Stimulated activated CD8-positive, alpha-beta memory T cell treated with anti-CD3 and anti-CD28 coated beads, Interleukin-4, amount 100 ng/mL, for 4 hours (primary cell): ENCODE results near the gene PHKB.
"Not testable (repeated sequence)": the region's sequence is repeated elsewhere in the genome, so short reads cannot be mapped to it uniquely, and the experiment has no call there.

Source experiments
- DNase-seq, 2 donors: peaks; one replicate each; pipeline ENCODE4 v3.0.0-alpha.2; 2020; ENCODE audit warnings: low read depth in 2 of 2, low spot score in 1 of 2

Gene PHKB

GRCh38 chr16:47469227-47469626 is 8.1 kb downstream of the PHKB start:
- no peak for DNase-seq

GRCh38 chr16:47470211-47470610 is 9.1 kb downstream of the PHKB start:
- no peak for DNase-seq

GRCh38 chr16:47470810-47471209 is 9.7 kb downstream of the PHKB start:
- DNase-seq: no peak

- not testable (repeated sequence) for DNase-seq
Observed at GRCh38 chr16:47473004-47473403, 11.9 kb downstream of the PHKB start.

- DNase-seq: no peak
Observed at GRCh38 chr16:47473792-47474191, 12.7 kb downstream of the PHKB start.

GRCh38 chr16:47475786-47476185 is 14.7 kb downstream of the PHKB start:
- no peak for DNase-seq

GRCh38 chr16:47476654-47477345 is 15.7 kb downstream of the PHKB start:
- DNase-seq: no peak

- no peak for DNase-seq
Observed at GRCh38 chr16:47477679-47478078, 16.5 kb downstream of the PHKB start.

GRCh38 chr16:47480410-47480809 is 19.3 kb downstream of the PHKB start:
- DNase-seq: no peak

GRCh38 chr16:47481698-47482374 is 20.7 kb downstream of the PHKB start:
- no peak for DNase-seq

GRCh38 chr16:47483616-47484015 is 22.5 kb downstream of the PHKB start:
- DNase-seq: no peak

GRCh38 chr16:47486856-47487255 is 25.7 kb downstream of the PHKB start:
- DNase-seq: no peak

GRCh38 chr16:47488051-47488450 is 26.9 kb downstream of the PHKB start:
- DNase-seq: no peak

GRCh38 chr16:47490471-47490870 is 29.3 kb downstream of the PHKB start:
- no peak for DNase-seq

GRCh38 chr16:47492036-47492427 is 30.9 kb downstream of the PHKB start:
- no peak for DNase-seq

- DNase-seq: no peak
Observed at GRCh38 chr16:47492428-47493377, 31.6 kb downstream of the PHKB start.

- no peak for DNase-seq
Observed at GRCh38 chr16:47493381-47494337, 32.5 kb downstream of the PHKB start.

- DNase-seq: no peak
Observed at GRCh38 chr16:47499080-47499699, 38.1 kb downstream of the PHKB start.

GRCh38 chr16:47499700-47500264 is 38.7 kb downstream of the PHKB start:
- DNase-seq: no peak

GRCh38 chr16:47503936-47504335 is 42.8 kb downstream of the PHKB start:
- no peak for DNase-seq
